Ovary (tissue), 1 donor: Measurements from ENCODE around the gene OCSTAMP.

Experiments used
- EP300 ChIP-seq: sonication (generic); formaldehyde crosslinking; IDR thresholded peaks from one replicate; pipeline ENCODE4 v1.6.1; 2017; ENCODE audit warnings: antibody characterized with exemption
- POLR2A ChIP-seq: fragments of 450-650 bp; IDR thresholded peaks from one replicate; pipeline ENCODE4 v1.6.1; 2017; ENCODE audit warnings: antibody characterized with exemption, mild to moderate bottlenecking, moderate library complexity

GRCh38 chr20:46578745-46579144 lies 28.3 kb upstream of the OCSTAMP start:
- TF ChIP-seq POLR2A = no peak
- TF ChIP-seq EP300 = no peak
